ENCODE results near the gene ACSM4.

GRCh38 chr12:7376196-7376595, 72.3 kb downstream of the ACSM4 start:
- TF ChIP-seq RFX5 (IDR thresholded peaks at IDR 0.05; ENCODE audit: low read length) (no peak), CTCF (IDR thresholded peaks at IDR 0.05) (no peak), RAD21 (IDR thresholded peaks at IDR 0.05; ENCODE audit: low read length) (no peak), POLR2AphosphoS5 (IDR thresholded peaks at IDR 0.05; ENCODE audit: low read depth, low read length) (no peak), GABPA (IDR thresholded peaks at IDR 0.05; ENCODE audit: low read depth) (no peak), EP300 (IDR thresholded peaks at IDR 0.05; ENCODE audit: borderline replicate concordance in 1 of 2, low read depth in 1 of 2, low read length in 1 of 2) (no peak), MXI1 (IDR thresholded peaks at IDR 0.05; ENCODE audit: low read depth, low read length) (no peak), MAX (IDR thresholded peaks at IDR 0.05; ENCODE audit: low read depth) (no peak), USF2 (IDR thresholded peaks at IDR 0.05; ENCODE audit: borderline replicate concordance, low read depth, low read length) (no peak), SMC3 (IDR thresholded peaks at IDR 0.05; ENCODE audit: low read depth, low read length) (no peak), JUND (IDR thresholded peaks at IDR 0.05) (no peak), EZH2phosphoT487 (IDR thresholded peaks at IDR 0.05; ENCODE audit: borderline replicate concordance, low read depth) (no peak), TAF1 (IDR thresholded peaks at IDR 0.05; ENCODE audit: borderline replicate concordance, low read depth, low read length) (no peak), FOXM1 (IDR thresholded peaks at IDR 0.05; ENCODE audit: low read depth) (no peak)

All from SK-N-SH (cell line).